GM18907 (cell line): Measurements from ENCODE around the gene TAAR9.

Experiments used
- ATAC-seq: cut with Tn5 transposase; IDR thresholded peaks from one replicate; pipeline ENCODE4 v1.9.1; 2021; ENCODE audit warnings: mild to moderate bottlenecking, moderate library complexity; ENCODE audit not compliant: unreplicated experiment

Gene TAAR9

DNA sequence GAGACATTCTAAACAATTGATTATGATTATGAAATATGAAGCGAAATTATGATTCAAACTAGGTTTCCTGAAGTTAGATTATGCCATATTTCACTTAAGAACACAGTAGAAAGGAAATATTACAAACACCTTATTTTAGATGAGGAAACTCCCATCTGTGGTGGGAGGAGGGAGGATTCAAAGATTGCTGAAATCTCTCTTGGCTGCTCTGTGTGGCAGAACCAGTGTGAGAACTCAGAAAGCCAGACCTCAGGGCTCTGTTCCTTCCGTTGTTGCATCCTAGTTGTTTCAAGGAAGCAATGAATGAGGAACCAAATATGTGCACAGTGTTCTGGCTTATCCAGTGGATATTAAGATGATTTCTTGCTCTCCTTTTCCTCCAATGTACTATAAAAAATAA lies 49.3 kb downstream of the TAAR9 start:
- no peak for ATAC-seq
